HG03108 (cell line): ENCODE data around the gene PBX3.

Source experiments
- ATAC-seq: cut with Tn5 transposase; IDR thresholded peaks from one replicate; pipeline ENCODE4 v1.9.1; 2021; ENCODE audit warnings: moderate library complexity; ENCODE audit not compliant: unreplicated experiment

The PBX3 gene

GRCh38 chr9:125902831-125903512 lies 155.8 kb downstream of the PBX3 start:
- ATAC-seq = no peak

DNA sequence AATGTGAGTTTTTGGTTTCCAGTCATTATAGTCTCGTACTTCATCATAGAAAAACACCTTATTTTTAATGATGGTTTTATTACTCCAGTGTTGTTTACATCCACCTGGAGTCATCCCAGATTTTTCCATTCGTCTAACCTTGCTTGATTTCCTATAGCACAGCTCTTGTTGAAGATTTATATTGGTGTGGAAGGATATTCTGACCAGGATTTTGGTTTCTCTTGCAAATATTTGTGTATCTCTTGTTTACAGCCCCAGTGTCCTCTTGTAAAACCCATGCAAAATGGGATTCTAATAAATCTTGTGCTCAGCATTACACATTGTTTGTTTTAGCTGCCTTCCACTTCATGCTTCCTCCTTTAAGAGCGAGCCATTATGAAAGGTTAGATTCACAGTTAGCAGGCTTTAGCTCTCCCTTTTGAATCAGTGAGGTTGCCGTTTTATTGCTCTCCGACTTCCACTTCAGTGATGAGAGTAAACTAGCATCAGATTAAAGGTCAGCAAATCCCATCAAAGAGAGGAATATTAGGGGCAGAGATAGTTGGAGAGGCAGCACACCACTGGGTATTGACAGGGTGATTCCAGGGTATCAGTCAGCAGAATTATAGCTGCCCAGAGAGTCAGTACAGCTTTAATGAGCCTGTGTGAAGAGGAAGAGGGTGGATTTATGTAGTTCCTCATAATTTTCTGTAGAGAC lies 157.1 kb downstream of the PBX3 start:
- ATAC-seq = no peak

DNA sequence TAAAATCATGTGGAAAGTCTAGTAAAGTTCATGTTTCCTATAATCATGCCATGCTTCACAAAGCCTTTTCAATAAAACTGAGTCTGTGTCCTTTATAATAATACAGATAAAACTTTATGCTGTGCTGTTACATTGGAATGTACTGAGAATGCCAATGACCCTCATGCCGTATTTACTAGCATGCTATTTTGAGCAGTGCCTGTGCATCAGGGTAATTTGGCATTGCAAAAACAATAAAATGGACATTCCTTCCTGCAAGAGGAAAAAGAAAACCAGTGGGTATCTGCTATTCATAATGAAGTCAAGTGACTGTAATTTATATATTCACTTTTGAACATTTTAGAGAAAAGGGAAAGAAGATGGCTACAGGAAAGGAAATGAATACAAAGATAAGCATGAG lies 159.0 kb downstream of the PBX3 start:
- no peak for ATAC-seq

DNA sequence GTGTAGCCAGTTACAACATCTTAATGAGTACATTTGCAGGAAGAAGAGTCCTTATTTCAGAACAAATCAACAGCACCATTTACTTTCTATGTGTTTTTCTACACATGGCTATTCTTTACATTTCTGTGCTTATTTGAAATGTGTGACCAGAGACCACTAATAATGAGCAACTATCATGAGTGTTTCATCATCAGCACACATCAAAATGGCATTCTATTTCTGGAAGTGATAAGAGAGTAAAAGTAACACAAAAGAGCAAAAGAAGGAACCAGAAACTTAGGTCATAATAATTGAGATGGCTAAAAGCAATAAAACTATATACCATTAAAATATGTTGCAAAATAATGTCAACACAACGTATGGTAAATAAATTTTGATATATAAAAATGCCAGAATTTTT lies 159.7 kb downstream of the PBX3 start:
- no peak for ATAC-seq

DNA sequence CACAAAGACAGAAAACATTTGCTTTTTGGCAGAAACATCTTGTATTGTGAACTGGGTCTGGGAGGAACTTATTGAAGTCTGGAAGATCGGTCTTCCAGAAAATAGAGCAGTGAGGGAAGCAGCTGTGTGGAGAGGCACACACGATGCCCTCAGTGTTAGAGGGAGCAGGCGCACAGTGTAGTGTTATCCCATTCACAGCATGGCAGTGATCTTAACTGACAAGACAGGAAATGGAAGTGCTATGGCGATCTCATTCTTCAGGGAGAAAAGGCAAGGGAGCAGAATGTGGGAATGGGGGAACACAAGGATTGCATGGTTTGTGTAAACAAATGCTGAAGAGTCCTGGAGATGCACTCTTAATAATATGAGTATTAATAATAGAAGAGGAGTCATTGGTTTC lies 161.0 kb downstream of the PBX3 start:
- ATAC-seq = no peak

DNA sequence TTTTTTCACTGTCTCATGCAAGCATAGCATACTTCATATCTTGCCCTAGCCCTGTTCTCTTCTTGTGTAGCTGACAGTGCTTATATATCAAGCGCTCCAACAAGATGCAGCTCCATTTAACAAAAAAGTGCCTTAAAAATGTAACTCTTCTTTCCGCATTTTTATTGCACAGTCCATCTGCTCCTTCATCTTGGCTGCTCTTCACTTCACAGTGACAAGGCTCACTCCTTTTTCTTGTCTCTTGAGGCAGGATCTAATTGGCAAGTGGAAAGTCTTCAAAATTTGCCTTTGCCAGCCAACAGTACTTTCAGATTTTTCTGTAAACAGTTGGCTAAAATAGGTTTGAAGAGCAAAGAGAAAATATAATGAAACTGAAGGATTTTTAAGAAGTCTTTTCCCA lies 161.8 kb downstream of the PBX3 start:
- ATAC-seq = no peak

DNA sequence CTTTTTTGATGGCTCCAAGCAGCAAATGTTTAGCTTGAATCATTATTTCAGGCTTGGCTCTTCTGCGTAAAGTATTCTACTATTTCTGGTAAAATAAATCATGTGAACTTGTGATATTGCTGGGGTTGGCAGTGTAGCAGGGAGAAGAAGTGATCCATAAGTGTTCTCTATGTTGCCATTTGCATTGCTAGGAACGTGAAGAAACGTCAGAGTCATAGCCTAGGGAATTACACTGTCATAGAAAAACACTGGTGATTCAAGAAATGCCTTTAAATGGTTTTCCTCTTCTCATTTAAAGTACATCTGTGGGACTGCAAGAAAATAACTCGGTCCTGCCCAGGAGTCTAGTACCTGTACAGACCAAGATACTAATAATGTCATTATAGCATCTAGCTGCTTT lies 162.3 kb downstream of the PBX3 start:
- ATAC-seq = no peak

GRCh38 chr9:125910286-125910685 lies 163.1 kb downstream of the PBX3 start:
- ATAC-seq = no peak

DNA sequence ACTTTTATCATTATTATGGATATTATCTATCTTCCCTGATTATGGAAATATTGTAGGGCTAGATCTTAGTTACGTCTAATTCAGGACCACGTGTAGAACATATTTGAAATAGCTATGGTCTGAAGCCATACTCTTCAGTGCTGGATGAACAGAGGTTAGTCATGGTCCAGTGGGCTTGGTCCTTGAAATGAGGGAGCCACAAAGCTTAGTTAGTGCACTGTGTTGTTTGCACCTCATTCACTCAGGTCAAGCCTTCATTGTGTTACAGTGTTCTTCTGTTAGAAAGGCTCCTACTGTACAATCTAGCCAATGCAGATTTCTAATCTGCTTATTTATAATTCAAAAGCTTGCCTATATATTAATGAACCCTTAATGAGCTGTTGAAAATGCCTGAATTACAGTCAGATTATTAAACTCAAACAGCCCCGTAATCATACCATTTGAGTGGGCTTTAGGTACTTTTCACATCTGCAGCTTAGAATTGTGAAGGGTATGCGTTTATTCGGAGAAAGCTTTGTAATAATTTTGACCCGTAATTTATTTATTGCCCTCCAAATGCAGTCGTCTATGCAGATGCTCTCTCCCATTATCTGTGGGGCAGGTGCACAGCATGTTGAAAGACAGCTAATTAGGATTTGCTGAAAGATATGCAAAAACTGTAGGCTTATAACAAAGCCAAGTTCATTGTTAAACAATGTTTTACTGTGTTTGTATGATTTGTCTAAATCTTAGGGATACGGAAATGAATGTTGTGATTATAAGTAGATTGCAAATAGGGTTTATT lies 164.9 kb downstream of the PBX3 start:
- ATAC-seq = no peak

- no peak for ATAC-seq
Measured at GRCh38 chr9:125912667-125913066, 165.5 kb downstream of the PBX3 start.

- no peak for ATAC-seq
Measured at GRCh38 chr9:125913551-125913950, 166.4 kb downstream of the PBX3 start.

DNA sequence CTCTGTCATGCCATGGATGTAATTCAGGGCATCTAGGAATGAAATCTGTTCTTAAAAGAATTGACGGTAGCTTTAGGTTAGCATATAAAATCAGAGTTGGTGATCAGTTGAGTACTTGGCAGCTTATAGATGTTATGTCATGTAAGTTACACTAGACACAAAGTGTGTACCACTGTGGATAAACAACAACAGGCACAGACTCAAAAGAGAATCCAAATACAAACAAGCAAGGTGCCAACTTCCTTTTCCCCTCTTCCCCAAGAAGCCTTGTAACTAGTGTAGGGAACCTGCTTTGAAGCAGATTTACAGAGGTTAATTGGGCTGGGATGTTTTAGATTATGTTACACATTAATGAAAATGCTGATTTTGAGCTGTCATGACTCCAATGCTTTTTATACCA lies 167.2 kb downstream of the PBX3 start:
- ATAC-seq = no peak

- no peak for ATAC-seq
Measured at GRCh38 chr9:125915606-125916005, 168.4 kb downstream of the PBX3 start.

DNA sequence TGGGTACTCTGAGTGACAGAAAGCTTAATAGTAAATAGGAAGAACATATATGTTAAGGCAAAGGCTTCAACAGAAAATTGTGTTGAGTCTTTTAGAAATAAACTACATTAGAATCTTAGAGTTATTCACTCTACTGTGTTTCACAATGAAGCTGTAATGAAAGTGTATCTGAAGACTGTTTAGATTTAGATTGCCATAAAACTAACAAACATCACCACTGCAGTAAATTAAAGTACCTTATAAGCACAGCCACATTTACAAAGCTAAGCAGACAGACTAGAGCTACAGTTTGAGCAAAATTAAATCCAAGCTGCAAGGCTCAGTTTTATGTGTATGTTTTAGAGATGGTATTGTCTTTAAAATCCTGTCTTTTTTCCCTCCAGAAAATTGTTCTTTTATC lies 172.4 kb downstream of the PBX3 start:
- no peak for ATAC-seq

DNA sequence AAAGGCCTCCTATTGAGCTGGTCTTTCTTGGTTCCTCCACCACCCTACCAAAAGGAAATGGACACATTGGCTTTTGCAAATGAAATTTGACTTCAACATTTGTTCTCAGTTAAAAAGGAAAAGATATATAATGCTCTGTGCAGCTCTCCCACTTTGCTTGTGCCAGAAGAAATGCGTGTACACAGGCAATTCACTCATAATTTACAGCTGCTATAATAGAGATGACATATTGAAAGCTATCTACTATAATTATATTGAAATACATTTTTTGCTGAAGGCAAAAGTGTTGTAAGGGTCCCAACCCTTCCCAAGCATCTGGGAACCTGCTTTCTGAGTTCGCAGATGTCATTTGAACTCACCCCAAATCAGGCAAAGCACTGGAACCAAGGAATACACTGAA lies 173.2 kb downstream of the PBX3 start:
- no peak for ATAC-seq

DNA sequence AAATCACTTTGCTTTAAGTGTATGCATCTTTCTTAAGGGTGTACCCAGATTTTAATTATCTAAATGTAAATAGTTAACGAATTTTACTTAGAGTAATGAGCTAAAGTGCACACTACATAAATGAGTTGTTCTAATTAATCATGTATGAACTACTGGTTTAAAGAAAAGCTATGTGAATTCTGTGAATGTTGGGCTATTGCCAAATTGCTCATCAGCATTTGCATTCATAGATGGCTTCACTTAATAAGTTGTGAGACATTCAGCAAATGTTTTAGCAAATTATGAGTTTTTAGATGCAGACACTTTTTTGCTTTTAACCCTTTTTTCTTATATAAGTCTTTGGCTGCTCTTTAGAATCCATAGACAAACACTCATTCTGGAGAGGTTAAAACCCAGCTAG lies 175.7 kb downstream of the PBX3 start:
- no peak for ATAC-seq

GRCh38 chr9:125924351-125924750 lies 177.2 kb downstream of the PBX3 start:
- ATAC-seq = no peak

DNA sequence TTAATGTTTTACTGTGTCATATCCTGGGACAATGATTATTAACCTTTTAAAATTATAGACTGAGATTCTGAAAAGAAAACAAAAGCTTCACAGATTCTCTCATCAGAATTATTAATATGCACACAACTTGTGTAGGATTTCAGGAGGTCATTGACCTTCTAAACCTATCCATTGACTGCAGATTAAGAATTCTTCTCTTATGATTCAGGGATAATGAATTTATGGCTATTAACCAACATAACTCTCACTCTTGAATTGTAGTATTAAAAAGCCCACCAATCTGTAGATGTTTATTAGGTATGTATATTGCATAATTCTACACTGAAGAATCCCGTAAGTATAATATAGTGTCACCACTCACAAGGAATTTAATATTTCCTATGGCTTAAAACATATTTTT lies 179.8 kb downstream of the PBX3 start:
- ATAC-seq = no peak

DNA sequence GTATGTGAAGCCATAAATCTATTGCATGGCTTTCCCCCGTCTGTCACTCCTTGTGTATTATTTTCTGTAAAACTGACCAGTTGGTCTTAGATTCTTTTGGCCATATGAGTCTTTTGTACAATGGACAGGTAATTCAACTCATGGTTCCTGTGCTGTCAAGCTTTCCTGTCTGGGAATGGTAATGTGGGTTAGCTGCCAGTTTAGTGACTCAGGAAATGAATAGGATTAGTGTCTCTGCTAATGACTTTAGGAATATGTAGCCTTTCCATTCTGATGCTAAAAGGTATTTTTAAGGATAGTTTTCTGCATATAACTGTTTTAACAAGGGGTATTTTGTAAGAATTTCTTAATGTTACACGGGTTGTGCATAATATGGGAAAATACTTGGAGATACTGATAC lies 182.7 kb downstream of the PBX3 start:
- ATAC-seq = no peak

GRCh38 chr9:125931211-125931610 lies 184.0 kb downstream of the PBX3 start:
- no peak for ATAC-seq

DNA sequence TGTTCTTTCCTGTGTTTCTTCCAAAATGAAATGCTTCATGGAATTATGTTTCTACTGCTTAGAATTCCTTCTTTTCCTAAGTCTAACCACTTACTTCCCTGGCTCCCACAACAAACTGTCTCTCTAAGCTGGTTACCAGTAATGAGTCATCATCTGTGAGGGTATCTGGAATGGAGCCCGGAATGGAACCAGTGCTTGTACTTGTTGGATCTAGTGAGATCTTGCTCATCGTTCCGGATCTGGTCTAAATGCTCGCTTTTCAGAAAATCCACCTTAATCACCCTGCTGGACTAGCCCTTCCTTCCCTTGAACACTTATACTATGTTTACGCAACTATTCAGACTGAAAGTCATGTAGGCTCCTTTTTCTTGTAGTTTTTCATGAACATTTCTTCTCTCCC lies 184.8 kb downstream of the PBX3 start:
- ATAC-seq = no peak
